Measurements from ENCODE around the gene PDE9A.
"Not testable (repeated sequence)": the region's sequence is repeated elsewhere in the genome, so short reads cannot be mapped to it uniquely, and the experiment has no call there.

PDE9A gene

GRCh38 chr21:42785666-42786427 is 132.4 kb downstream of the PDE9A start:
- in situ Hi-C loops (cut with MboI; ENCODE audit: low sequenced_read_pairs), result no loop called here

GRCh38 chr21:42786884-42787283 is 133.5 kb downstream of the PDE9A start:
- in situ Hi-C loops (cut with MboI; ENCODE audit: low sequenced_read_pairs), result no loop called here

DNA sequence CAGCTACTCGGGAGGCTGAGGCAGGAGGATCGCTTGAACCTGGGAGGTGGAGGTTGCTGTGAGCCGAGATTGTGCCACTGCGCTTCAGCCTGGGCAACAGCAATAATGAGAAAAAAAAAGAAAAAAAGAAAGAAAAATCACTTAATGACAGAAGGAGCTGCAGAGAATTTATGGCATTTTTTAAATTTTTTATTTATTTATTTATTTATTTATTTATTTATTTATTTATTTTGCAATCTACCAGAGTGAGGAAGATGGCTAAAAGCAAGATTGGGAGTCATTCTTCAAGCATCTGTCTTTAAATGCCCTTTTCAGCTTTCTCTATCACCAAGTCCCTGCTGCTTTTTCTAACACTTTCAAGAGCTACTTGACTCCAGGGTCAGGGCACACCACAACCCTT is 134.2 kb downstream of the PDE9A start:
- in situ Hi-C loops (cut with MboI; ENCODE audit: low sequenced_read_pairs), result no loop called here

GRCh38 chr21:42790520-42791065 is 137.2 kb downstream of the PDE9A start:
- in situ Hi-C loops (cut with MboI; ENCODE audit: low sequenced_read_pairs), result no loop called here

DNA sequence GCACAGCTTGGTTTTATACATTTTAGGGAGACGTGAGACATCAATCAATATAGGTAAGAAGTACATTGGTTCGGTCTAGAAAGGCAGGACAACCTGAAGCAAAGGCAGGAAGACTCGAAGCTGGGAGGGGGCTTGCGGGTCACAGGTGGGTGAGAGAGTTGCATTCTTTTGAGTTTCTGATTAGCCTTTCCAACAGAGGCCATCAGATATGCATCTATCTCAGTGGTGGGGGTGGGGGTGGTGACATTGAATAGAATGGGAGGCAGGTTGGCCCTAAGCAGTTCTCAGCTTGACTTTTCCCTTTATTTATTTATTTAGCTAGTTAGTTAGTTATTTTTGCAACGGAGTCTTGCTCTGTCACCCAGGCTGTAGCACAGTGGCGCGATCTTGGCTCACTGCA is 140.4 kb downstream of the PDE9A start:
- in situ Hi-C loops (cut with MboI; ENCODE audit: low sequenced_read_pairs), result no loop called here

GRCh38 chr21:42794551-42794950 is 141.1 kb downstream of the PDE9A start:
- in situ Hi-C loops (cut with MboI; ENCODE audit: low sequenced_read_pairs), result no loop called here

- in situ Hi-C loops (cut with MboI; ENCODE audit: low sequenced_read_pairs), result no loop called here
Measured at GRCh38 chr21:42796327-42797062, 143.1 kb downstream of the PDE9A start.

DNA sequence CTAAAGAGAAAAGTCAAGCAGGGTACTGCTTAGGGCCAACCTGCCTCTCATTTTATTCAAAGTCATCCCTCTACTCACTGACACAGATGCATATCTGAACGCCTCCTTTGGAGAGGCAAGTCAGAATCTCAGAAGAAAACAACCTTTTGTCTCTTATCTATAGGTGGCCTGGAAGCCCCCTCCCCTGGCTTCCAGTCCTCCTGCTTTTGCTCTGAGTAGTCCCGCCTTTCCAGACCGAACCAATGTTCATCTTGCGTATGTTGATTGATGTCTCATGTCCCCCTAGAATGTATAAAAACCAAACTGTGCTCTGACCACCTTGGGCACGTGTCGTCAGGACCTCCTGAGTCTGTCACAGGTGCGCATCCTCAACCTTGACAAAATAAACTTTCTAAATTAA is 144.1 kb downstream of the PDE9A start:
- in situ Hi-C loops (cut with MboI; ENCODE audit: low sequenced_read_pairs), result no loop called here

DNA sequence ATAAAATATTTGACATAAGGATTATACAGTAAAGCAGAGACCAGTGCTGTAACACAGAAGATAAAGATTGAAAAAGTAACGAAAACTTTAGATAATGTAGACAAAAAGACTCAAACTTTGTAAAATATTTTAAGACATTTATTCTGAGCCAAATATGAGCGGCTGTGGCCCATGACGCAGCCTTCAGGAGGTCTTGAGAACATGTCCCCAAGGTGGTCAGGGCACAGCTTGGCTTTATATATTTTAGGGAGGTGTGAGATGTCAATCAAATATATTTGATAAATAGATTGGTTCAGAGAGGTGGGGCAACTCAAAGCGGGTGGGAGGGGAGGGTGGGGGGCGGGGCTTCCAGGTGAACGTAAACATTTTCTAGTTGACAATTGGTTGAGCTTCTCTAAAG is 144.7 kb downstream of the PDE9A start:
- in situ Hi-C loops (cut with MboI; ENCODE audit: low sequenced_read_pairs), result no loop called here

DNA sequence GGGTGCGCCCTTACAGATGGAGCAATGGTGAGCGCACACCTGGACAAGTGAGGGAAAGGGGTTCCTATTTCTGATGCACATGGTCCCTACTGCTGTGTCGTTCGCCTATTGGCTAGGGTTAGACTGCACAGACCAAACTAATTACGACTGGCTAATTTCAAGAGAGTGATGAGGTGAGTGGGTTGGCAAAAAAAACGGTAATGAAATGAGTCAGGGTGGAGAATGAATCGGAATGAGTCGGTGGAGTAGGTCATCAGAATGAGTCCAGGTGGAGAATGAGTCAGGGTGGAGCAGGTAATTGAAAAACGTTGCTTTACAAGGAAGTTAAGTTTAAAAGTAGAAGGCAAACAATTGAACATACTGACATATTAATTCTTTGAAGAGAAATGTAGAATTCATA is 146.1 kb downstream of the PDE9A start:
- in situ Hi-C loops (cut with MboI; ENCODE audit: low sequenced_read_pairs), result no loop called here

DNA sequence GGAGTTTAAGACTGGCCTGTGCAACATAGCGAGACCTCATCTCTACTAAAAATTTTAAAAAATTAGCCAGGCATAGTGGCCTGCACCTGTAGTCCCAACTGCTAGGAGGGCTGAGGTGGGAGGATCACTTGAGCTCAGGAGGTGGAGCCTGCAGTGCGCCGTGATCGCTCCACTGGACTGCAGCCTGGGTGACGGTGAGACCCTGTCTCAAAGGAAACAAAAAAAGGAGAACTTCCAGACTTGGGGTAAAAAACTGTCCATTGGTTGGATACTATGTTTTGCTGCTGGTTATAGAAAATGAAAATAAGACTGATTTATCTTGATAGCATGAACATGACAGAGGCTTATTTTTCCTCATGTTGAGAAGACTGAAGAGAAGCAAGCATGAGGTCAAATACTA is 146.5 kb downstream of the PDE9A start:
- in situ Hi-C loops (cut with MboI; ENCODE audit: low sequenced_read_pairs), result no loop called here

DNA sequence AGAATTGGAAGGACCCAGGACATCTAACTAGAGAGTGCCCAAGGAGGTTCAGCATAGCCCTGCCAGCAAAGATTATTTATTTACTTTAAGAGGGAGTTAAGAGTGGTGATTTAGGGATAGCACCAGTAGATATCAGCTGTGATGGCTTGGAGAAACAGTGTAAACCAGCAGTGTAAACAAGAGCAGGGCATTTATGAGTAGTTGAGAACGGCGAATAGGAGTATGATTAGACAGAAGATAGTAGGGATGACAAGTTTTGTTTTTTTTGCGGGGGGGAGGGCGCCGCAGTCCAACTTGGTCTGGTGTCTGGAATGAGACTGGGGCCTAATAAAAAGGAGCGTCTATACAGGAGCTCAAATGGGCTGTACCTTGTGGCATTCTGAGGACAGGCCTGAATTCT is 148.2 kb downstream of the PDE9A start:
- in situ Hi-C loops (cut with MboI; ENCODE audit: low sequenced_read_pairs), result not testable (repeated sequence)

GRCh38 chr21:42806509-42807140 is 153.2 kb downstream of the PDE9A start:
- in situ Hi-C loops (cut with MboI; ENCODE audit: low sequenced_read_pairs), result no loop called here

DNA sequence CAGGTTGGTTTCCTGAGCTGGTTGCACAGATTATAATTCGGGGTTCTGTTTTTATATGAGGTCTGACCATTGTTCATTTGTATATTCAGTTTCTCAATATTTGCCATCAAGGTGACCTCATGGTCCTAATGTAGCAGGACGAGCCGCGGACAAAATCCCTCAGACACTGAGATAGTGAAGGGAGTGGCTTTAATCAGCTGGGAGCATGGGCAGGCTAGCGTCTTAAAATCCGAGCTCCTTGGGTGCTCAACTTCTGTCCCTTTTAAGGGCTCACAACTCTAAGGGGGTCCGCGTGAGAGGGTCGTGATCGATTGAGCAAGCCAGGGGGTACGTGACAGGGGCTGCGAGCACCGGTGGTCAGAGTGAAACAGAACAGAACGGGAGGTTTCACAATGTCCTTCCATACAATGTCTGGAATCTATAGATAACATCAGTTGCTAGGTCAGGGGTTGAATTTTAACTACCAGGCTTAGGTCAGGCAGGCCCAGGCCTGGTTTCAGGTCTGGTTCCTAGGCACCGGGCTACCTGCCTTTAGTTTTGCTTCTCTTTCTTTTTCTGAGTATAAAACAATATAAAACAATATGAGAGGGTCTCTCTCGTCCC is 154.0 kb downstream of the PDE9A start:
- in situ Hi-C loops (cut with MboI; ENCODE audit: low sequenced_read_pairs), result not testable (repeated sequence)

- in situ Hi-C loops (cut with MboI; ENCODE audit: low sequenced_read_pairs), result no loop called here
Measured at GRCh38 chr21:42807938-42808613, 154.7 kb downstream of the PDE9A start.

DNA sequence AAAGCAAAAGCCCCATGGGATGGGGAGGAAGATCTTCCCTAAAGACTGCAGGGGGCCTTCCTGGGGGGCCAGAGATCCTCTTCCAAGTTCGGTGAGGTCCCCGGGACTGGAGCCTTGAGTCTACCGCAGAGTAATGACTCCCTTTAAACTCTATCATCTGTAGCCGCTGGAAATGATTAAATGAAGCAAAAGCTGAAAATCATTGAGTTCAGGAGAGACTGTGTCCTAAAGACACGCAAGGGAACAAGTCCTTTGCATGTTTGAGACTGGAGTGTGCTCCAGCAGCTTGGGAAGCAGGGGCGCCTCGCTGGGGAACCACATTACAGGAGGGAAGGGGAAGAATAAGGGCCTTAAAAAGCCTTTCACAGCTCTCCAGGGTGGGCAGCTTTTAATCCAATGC is 155.8 kb downstream of the PDE9A start:
- in situ Hi-C loops (cut with MboI; ENCODE audit: low sequenced_read_pairs), result no loop called here

GRCh38 chr21:42809577-42810475 is 156.4 kb downstream of the PDE9A start:
- in situ Hi-C loops (cut with MboI; ENCODE audit: low sequenced_read_pairs), result no loop called here

- in situ Hi-C loops (cut with MboI; ENCODE audit: low sequenced_read_pairs), result no loop called here
Measured at GRCh38 chr21:42811960-42812359, 158.5 kb downstream of the PDE9A start.

GRCh38 chr21:42812528-42813241 is 159.3 kb downstream of the PDE9A start:
- in situ Hi-C loops (cut with MboI; ENCODE audit: low sequenced_read_pairs), result not testable (repeated sequence)

Measured in hTERT RPE-1 (cell line).